ENCODE results near the gene POU2AF1. TPM values are rescaled to one million over a fixed set of nuclear protein-coding genes. Genes with fewer than 3 reads are reported as not detected.
A peak's percentile ranks its signal among the peaks of the same experiment; 100 is the strongest.

POU2AF1 gene
- total and polyA plus RNA-seq, 2 of the 8 experiments (the other 6 are each of a cell fraction or from before 2014, with no cell fraction given): not detected

- Histone ChIP-seq H3K79me1 (ENCODE audit: low read depth, low read length) (no peaks in the 10 kb centered on the region), H3K23me2 (ENCODE audit: low read depth, low read length) (no peaks in the 10 kb centered on the region), H3K23ac (ENCODE audit: insufficient read length) (no peak overlapping the region), H4K5ac (ENCODE audit: insufficient read length, low read depth, low read length) (no peak overlapping the region), H3K27ac (ENCODE audit: low read depth, low read length) (no peak overlapping the region), H3K9me3 (ENCODE audit: insufficient read depth in 2 of 2, low read depth in 1 of 2, low read length in 1 of 2) (no peaks in the 10 kb centered on the region), H3K4me3 (ENCODE audit: extremely low read depth in 1 of 4, insufficient read depth in 2 of 4, low read depth in 3 of 4, low read length in 4 of 4) (no peak overlapping the region), H4K8ac (ENCODE audit: extremely low read depth, insufficient read depth, low read length) (peak overlapping the region; percentile 29; the same call in 1 of the 2 replicates), H2AK5ac (ENCODE audit: low read depth, low read length) (no peak overlapping the region), H3K18ac (ENCODE audit: extremely low read depth, low read length) (no peak overlapping the region), H3K56ac (replicated peaks; ENCODE audit: insufficient read length, low read depth, low read length) (no peak overlapping the region), H3K4me1 (replicated peaks in 1 of 4; ENCODE audit: control insufficient read depth in 3 of 4, insufficient read depth in 4 of 4, low read length in 3 of 4) (no peaks in the 10 kb centered on the region), H2BK120ac (replicated peaks; ENCODE audit: low read depth, low read length) (no peak overlapping the region), H3K27me3 (replicated peaks in 1 of 4; ENCODE audit: control insufficient read depth in 3 of 4, extremely low read depth in 1 of 4, insufficient read depth in 3 of 4, low read length in 3 of 4) (no peaks in the 10 kb centered on the region), H2BK5ac (ENCODE audit: low read depth, low read length) (no peak overlapping the region; the same call in 1 of the 2 replicates), H2AFZ (ENCODE audit: low read length) (peak overlapping the region; percentile 67; the same call in 1 of the 2 replicates), H2BK15ac (ENCODE audit: low read length) (no peak overlapping the region), H3K79me2 (ENCODE audit: control insufficient read depth in 1 of 2, insufficient read depth in 2 of 2, low read length in 2 of 2) (no peaks in the 10 kb centered on the region), H3K36me3 (ENCODE audit: control insufficient read depth in 2 of 4, insufficient read depth in 4 of 4, low read length in 3 of 4) (no peaks in the 10 kb centered on the region), H4K20me1 (replicated peaks in 1 of 2; ENCODE audit: control insufficient read depth in 1 of 2, insufficient read depth in 2 of 2, low read length in 2 of 2) (no peaks in the 10 kb centered on the region), H3K14ac (ENCODE audit: insufficient read length) (no peak overlapping the region), H3K4me2 (ENCODE audit: insufficient read depth in 1 of 2, low read depth in 2 of 2, low read length in 2 of 2) (no peak overlapping the region), H2BK12ac (ENCODE audit: low read depth, low read length) (no peak overlapping the region), H2BK20ac (ENCODE audit: low read length) (no peak overlapping the region), H3K4ac (replicated peaks; ENCODE audit: insufficient read length, low read depth, low read length) (no peak overlapping the region), H4K91ac (replicated peaks; ENCODE audit: insufficient read length, low read length) (no peak overlapping the region), H3K9ac (replicated peaks in 1 of 4; ENCODE audit: extremely low read depth in 1 of 4, low read depth in 3 of 4, low read length in 3 of 4) (no peak overlapping the region)
- WGBS, 2 experiments (ENCODE audit: extremely low coverage in 1 of 2, insufficient coverage in 1 of 2, insufficient read length in 1 of 2, insufficient replicate concordance in 2 of 2, low coverage in 1 of 2, low lambda C conversion rate in 2 of 2, missing lambda C conversion rate in 1 of 2): 89% methylated on average over 16 of the region's 16 CpGs; no CpG with 5 or more reads in 1 of the 2 experiments
- no peak for DNase-seq (ENCODE audit: low read depth in 1 of 2, low spot score in 2 of 2)
- ChIA-PET POLR2A (ENCODE audit: partially characterized antibody) (no interaction called here), CTCF (ENCODE audit: partially characterized antibody) (interaction anchor here (1.4 to 22.4 kb wide), 4 partner anchors 9 to 132 kb away, joined by 3 to 484 read pairs (median 76); no protein-coding TSS in a partner anchor)
- FAIRE-seq: no peak
- TF ChIP-seq TBP (IDR thresholded peaks at IDR 0.05; ENCODE audit: low read depth, low read length) (no peak), USF2 (IDR thresholded peaks at IDR 0.05; ENCODE audit: low read length) (no peak), YY1 (IDR thresholded peaks at IDR 0.05; ENCODE audit: low read depth, low read length) (no peak), CHD2 (IDR thresholded peaks at IDR 0.05; ENCODE audit: low read length) (no peak), RBBP5 (IDR thresholded peaks at IDR 0.05; ENCODE audit: borderline replicate concordance, low read depth, low read length) (no peak), POLR2A (IDR thresholded peaks at IDR 0.05; ENCODE audit: control extremely low read depth in 1 of 2, low read depth in 2 of 2, low read length in 2 of 2) (no peak), NANOG (IDR thresholded peaks at IDR 0.05; ENCODE audit: insufficient read depth, low read depth, low read length, poor library complexity, severe bottlenecking) (no peak), HDAC2 (IDR thresholded peaks at IDR 0.05; ENCODE audit: borderline replicate concordance in 1 of 2, low read depth in 2 of 2, low read length in 2 of 2) (no peak), TEAD4 (IDR thresholded peaks at IDR 0.05; ENCODE audit: low read depth, low read length) (no peak), RNF2 (IDR thresholded peaks at IDR 0.05; ENCODE audit: borderline replicate concordance, low read depth, low read length, missing control alignments, poor library complexity, severe bottlenecking) (no peak), RFX5 (IDR thresholded peaks at IDR 0.05; ENCODE audit: borderline replicate concordance, low read depth, low read length) (no peak), TCF12 (IDR thresholded peaks at IDR 0.05; ENCODE audit: low read depth, low read length) (no peak)
Measured at GRCh38 chr11:111416231-111416960, 37.3 kb upstream of the POU2AF1 start.

All from H1 (cell line).